Mammary epithelial cell (primary cell): ENCODE measurements around the gene TAB2.

Experiments used
- CTCF ChIP-seq, 2 donors: IDR thresholded peaks in 1 of 2; conservative IDR thresholded peaks in 1 of 2; 2 replicates each; pipeline ENCODE4 v1.5.1; 2011 to 2012; ENCODE audit warnings: inconsistent platforms in 2 of 2, low read length in 2 of 2, mild to moderate bottlenecking in 2 of 2, control low read depth in 1 of 2, low read depth in 1 of 2; ENCODE audit not compliant: insufficient read depth in 1 of 2; ENCODE audit errors: extremely low read depth in 1 of 2
- EZH2 ChIP-seq: IDR thresholded peaks from 2 replicates; pipeline ENCODE4 v1.6.1; 2012; ENCODE audit warnings: low read length, inconsistent platforms, borderline replicate concordance

- TF ChIP-seq CTCF (conservative IDR thresholded peaks at IDR 0.05 in 1 of 2, IDR thresholded peaks at IDR 0.05 in 1 of 2; ENCODE audit: extremely low read depth in 1 of 2, insufficient read depth in 1 of 2, low read depth in 1 of 2, low read length in 2 of 2): no peak
- TF ChIP-seq EZH2: no peak
Observed at GRCh38 chr6:149438855-149439254, 121.3 kb downstream of the TAB2 start.
